PFSK-1 (cell line): ENCODE measurements around the gene KCNK1.

Experiments
- POLR2AphosphoS5 ChIP-seq: IDR thresholded peaks from 2 replicates; pipeline ENCODE4 v1.6.1; 2012; ENCODE audit warnings: low read depth, mild to moderate bottlenecking, control low read depth, low read length, moderate library complexity
- SIN3A ChIP-seq: IDR thresholded peaks from 2 replicates; pipeline ENCODE4 v1.6.1; 2012; ENCODE audit warnings: mild to moderate bottlenecking, low read length, moderate library complexity, borderline replicate concordance; ENCODE audit not compliant: insufficient read depth

- TF ChIP-seq POLR2AphosphoS5: no peak
- no peak for TF ChIP-seq SIN3A
Observed at GRCh38 chr1:233714631-233715217, 100.8 kb downstream of the KCNK1 start.
